ENCODE data around the gene JUN.

The JUN gene

GRCh38 chr1:58784758-58785441 is 1.1 kb upstream of the JUN start:
- in situ Hi-C loops (cut with MboI; ENCODE audit: low sequenced_read_pairs): no loop called here

- in situ Hi-C loops (cut with MboI; ENCODE audit: low sequenced_read_pairs): no loop called here
Measured at GRCh38 chr1:58783090-58783992, 506 bp downstream of the JUN start.

- in situ Hi-C loops (cut with MboI; ENCODE audit: low sequenced_read_pairs): no loop called here
Measured at GRCh38 chr1:58782178-58783089, 1.4 kb downstream of the JUN start.

- in situ Hi-C loops (cut with MboI; ENCODE audit: low sequenced_read_pairs): no loop called here
Measured at GRCh38 chr1:58781541-58782177, 2.2 kb downstream of the JUN start.

- in situ Hi-C loops (cut with MboI; ENCODE audit: low sequenced_read_pairs): no loop called here
Measured at GRCh38 chr1:58780836-58781452, 2.9 kb downstream of the JUN start.

- in situ Hi-C loops (cut with MboI; ENCODE audit: low sequenced_read_pairs): no loop called here
Measured at GRCh38 chr1:58780411-58780810, 3.4 kb downstream of the JUN start.

- in situ Hi-C loops (cut with MboI; ENCODE audit: low sequenced_read_pairs): no loop called here
Measured at GRCh38 chr1:58779801-58780382, 4.0 kb downstream of the JUN start.

GRCh38 chr1:58779059-58779754 is 4.6 kb downstream of the JUN start:
- in situ Hi-C loops (cut with MboI; ENCODE audit: low sequenced_read_pairs): no loop called here

- in situ Hi-C loops (cut with MboI; ENCODE audit: low sequenced_read_pairs): no loop called here
Measured at GRCh38 chr1:58778385-58779000, 5.4 kb downstream of the JUN start.

- in situ Hi-C loops (cut with MboI; ENCODE audit: low sequenced_read_pairs): no loop called here
Measured at GRCh38 chr1:58774027-58774426, 9.8 kb downstream of the JUN start.

GRCh38 chr1:58773406-58773840 is 10.4 kb downstream of the JUN start:
- in situ Hi-C loops (cut with MboI; ENCODE audit: low sequenced_read_pairs): no loop called here

GRCh38 chr1:58769809-58770320 is 14.0 kb downstream of the JUN start:
- in situ Hi-C loops (cut with MboI; ENCODE audit: low sequenced_read_pairs): no loop called here

GRCh38 chr1:58768971-58769808 is 14.7 kb downstream of the JUN start:
- in situ Hi-C loops (cut with MboI; ENCODE audit: low sequenced_read_pairs): no loop called here

GRCh38 chr1:58768191-58768731 is 15.6 kb downstream of the JUN start:
- in situ Hi-C loops (cut with MboI; ENCODE audit: low sequenced_read_pairs): no loop called here

- in situ Hi-C loops (cut with MboI; ENCODE audit: low sequenced_read_pairs): no loop called here
Measured at GRCh38 chr1:58767143-58767542, 16.7 kb downstream of the JUN start.

GRCh38 chr1:58765441-58765840 is 18.4 kb downstream of the JUN start:
- in situ Hi-C loops (cut with MboI; ENCODE audit: low sequenced_read_pairs): no loop called here

- in situ Hi-C loops (cut with MboI; ENCODE audit: low sequenced_read_pairs): no loop called here
Measured at GRCh38 chr1:58765006-58765405, 18.8 kb downstream of the JUN start.

Data from HL-60/S4 treated with phorbol 12-myristate 13-acetate at 8.2 ng/mL for 4 days and 3 days (cell line).